Islet precursor cell (in vitro differentiated cells): ENCODE data around the gene SLFN12L.
"Not testable (repeated sequence)": the region's sequence is repeated elsewhere in the genome, so short reads cannot be mapped to it uniquely, and the experiment has no call there.

Experiments used
- DNase-seq: peaks from one replicate; pipeline ENCODE4 v3.0.0-alpha.2; 2018

SLFN12L gene

DNA sequence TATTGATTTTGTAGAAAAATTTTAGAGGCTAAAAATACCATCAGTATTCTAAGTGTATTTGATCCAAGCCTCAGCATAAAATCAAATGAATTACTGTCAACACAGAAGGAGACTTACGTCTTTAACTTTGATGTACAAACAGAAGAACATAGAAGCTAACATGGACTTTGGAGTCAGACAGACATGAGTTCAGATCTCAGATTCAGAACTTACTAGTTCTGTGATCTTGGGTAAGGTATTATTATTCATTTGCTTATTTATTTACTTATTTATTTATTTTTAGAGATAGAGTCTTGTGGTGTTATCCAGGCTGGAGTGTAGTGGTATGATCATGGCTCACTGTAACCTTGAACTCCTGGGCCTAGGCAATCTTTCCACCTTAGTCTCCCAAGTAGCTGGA is 4.0 kb upstream of the SLFN12L start:
- DNase-seq, result no peak

DNA sequence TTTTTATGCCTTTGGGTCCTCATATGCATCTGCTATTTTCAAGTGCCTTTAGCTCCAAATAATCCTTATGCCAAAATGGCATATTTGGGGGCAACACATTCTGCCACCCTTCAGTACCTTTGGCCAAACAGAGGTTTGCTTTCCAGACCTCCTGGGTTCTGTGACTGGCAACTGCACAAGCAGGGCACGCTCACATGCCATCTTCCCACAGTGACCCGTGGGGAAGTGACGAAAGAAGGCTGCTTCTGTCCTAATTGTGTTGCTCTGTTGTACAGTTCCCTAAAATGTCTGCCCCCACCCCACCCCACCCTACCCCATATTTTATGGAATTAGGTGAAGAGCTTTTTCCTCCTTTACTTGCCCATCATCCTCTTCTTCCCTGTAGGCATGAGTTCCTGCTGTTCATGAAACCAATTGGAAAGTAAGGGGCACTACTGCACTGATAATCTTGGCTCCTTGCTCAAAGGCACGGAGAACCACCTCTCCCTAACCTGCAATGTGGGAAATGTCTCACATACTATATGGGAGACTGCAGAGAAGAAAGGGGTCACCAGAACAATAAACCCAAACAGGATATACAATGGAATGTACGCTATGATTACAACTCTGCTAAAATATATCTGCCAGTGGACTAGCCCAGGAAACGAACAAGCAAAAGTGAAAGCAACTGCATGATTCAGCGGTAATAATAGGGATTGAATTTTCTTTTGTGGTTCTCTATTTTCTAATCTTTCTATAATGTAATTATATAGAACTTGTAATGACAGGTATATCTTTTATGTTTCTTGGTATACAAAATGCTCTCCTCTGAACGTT is 3.3 kb upstream of the SLFN12L start:
- no peak for DNase-seq

DNA sequence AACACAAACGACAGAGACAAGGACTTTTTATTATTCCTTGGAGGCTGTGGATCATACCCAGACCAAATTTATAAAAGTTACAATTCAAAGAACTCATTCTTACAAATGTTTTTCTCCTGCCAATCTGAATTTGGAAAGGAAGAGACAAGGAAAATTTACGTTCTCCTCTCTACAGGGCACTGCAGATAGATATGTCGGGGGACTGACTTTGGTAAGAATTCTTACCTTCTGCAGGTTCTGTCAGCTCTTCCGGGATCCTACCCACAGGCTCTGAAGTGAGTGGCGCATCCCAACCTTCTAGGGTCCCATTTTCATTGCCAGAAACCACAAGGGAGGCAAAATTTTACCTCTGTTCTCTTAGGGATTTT is 2.2 kb upstream of the SLFN12L start:
- DNase-seq, result no peak

DNA sequence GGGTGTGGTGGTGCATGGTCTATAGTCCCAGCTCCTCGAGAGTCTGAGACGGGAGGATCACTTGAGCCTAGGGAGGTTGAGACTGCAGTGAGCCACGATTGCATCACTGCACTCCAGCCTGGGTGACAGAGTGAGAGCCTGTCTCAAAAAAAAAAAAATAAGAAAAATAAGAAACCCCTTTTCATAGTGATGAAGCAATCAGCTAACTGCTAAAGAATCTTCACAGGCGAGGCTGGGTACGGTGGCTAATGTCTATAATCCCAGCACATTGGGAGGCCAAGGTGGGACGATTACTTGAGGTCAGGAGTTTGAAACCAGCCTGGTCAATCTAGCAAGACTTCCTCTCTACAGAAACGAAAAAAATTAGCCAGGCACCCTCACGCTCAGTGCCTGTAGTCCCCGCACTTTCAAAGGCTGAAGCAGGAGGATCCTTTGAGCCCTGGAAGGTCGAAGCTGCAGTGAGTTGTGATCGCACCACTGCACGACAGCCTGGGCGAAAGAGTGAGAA is 760 bp downstream of the SLFN12L start:
- no peak for DNase-seq

DNA sequence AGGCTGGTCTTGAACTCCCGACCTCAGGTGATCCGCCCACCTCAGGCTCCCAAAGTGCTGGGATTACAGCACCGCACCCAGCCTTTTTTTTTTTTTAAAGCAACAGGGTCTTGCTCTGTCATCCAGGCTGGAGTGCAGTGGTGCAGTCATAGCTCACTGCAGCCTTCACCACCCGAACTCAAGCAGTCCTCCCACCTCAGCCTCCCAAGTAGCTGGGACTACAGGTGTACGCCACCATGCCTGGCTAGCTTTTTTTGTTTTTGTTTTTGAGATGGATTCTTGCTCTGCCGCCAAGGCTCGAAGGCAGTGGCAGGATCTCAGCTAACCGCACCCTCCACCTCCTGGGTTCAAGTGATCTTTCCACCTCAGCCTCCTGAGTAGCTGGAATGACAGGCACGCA is 2.1 kb downstream of the SLFN12L start:
- not testable (repeated sequence) for DNase-seq

DNA sequence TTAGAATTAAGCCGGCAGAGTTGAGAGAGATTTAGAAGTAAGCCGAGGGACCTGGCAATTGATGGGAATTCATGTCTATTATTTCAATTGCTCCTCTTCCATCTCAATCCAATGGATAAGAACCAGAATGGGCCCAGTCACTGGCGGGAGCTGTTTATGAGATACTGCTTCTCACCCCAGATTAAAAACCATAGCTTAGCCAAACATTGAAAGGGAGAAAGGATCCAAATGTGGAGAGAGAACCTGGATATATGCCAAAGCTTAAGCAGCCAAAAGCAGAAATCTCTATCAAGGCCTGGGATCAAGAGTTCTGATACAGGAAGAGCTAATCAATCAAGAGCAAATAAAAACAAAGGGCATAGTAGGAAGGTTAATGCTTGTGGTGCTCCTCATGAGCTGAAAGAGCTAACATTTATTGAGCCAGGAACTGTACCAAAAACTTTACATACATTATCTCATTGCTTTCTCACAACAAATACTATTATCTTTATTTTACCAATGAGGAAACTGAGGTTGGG is 2.8 kb downstream of the SLFN12L start:
- no peak for DNase-seq

DNA sequence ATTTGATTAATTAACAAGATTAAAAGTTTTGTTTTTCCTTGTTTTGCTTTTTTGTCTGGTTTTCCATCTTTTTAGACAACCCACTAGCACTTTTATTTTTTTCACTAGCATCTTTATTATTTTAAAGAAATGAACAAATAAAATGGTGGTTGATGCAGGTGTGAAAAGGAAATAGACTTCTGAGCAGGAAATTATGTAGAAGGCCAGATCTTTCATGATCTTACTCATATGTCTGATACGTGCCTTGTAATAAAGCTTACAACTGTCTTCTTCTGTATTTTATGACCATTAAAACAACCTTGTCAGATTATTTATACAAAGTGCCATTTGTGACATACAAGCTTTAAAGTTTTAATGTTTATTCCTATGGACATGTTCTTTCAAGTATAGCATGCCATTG is 6.3 kb downstream of the SLFN12L start:
- no peak for DNase-seq

DNA sequence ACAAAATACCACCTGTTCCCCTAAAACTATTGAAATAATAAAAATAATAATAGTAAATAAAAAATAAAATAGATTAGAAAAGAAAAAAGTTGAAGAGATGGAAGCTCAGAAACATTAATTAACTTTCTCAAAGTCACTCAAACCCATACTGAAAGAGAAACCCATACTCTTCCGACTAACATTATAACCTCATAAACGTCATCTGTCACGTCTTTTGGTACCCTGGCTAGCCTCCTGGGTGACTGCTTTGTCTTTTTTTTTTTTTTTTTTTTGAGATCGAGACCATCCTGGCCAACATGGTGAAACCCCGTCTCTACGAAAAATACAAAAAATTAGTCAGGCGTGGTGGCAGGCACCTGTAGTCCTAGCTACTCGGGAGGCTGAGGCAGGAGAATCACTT is 7.6 kb downstream of the SLFN12L start:
- no peak for DNase-seq

DNA sequence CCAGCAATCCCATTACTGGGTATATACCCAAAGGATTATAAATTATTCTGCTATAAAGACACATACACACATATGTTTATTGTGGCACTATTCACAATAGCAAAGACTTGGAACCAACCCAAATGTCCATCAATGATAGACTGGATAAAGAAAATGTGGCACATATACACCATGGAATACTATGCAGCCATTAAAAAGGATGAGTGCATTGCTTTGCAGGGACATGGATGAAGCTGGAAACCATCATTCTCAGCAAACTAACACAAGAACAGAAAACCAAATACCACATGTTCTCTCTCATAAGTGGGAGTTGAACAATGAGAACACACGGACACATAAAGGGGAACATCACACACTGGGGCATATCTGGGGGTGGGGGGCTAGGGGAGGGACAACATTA is 8.2 kb downstream of the SLFN12L start:
- DNase-seq, result not testable (repeated sequence)

DNA sequence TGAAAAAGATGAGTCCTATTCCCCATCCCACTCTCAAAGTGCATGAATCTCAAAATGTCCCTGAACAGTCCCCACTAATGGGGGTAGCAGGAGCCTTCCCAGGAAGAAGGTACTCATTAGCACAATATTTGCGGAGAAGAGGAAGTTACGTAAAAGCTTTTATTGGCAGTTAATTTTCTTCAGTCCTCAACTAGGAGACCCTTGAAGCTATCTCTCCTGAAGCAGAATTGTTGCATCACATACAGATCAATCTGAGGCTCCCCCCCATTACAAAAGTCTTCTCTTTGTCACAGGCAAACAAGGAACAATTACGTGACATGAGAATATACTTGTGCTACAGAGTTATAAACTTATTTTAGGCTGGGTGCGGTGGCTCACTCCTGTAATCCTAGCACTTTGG is 14.2 kb downstream of the SLFN12L start:
- DNase-seq, result no peak

DNA sequence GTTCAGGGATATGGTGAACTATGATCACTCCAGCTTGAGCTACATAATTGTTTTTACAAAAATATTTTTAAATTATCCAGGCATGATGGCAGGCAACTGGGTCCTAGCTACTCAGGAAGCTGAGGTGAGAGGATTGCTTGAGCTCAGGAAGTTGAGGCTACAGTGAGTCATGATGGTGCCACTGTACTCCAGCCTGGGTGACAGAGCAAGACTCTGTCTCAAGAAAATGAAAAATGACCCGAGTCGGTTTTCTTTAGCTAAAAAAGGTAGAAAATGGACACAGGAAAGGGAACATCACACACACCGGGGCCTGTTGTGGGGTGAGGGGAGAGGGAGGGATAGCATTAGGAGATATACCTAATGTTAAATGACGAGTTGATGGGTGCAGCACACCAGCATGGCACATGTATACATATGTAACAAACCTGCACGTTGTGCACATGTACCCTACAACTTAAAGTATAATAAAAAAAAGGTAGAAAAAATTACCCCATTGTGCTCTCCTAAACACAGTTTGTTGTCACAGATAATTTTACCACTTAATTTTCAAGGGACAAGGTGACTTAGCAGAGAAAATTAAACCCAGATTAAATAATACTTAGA is 15.7 kb downstream of the SLFN12L start:
- not testable (repeated sequence) for DNase-seq

DNA sequence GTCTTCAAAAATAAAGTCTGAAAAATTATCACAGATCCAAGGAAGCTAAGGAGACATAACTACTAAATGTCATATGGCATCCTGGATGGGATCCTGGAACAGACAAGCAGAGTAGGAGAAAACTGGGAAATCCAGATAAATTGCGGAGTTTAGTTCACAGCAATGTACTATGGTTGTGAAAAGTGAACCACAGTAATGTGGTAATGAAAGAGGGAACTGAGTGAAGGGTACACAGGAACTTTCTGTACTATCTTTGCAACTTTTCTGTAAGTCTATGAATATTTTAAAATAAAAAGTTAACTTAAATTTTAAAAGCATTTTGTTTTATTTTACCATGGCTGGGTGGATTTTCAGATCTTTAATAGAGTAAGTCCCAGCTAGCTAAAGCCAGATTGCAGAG is 16.3 kb downstream of the SLFN12L start:
- DNase-seq, result no peak

DNA sequence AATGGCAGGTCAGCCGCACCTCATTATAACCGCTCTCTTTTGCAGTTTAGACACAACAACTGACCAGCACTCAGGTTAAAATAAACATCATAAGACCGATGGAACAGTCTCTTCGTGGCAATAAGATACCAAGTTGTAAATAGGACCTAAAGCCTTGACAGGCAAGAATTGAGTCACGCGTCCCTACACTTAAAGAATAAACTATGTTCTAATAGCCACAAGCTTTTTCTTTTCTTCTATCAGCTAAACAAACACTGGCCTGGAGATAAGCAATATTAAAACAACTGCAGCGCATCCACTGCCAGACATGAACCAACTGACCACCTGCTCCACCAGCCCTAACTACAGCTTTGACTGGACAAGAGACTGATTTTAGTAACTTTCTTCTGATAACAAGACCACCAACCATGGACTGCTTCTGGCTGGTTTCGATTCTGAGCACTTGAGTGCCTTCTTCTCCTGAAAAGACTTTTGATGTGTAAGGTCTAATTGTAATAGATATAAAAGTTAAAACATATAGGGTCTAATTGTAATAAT is 17.5 kb downstream of the SLFN12L start:
- no peak for DNase-seq

DNA sequence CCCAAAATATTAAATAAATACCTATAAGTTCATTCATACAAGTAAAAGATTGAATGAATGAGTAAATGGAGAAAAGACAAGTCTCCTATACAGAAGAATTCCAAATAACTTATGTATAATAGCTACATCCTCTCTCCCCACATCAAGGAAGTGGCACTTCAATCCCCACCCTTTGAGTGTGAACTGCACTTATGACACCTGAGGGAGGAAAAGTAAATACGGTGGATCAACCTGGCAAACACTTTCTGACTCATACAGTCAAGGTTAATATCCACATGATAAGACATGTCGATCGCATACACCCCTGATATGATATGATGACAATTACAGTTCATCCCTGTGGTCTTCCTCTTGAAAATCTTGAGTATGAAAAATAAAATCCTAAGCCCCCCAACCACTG is 18.0 kb downstream of the SLFN12L start:
- no peak for DNase-seq

DNA sequence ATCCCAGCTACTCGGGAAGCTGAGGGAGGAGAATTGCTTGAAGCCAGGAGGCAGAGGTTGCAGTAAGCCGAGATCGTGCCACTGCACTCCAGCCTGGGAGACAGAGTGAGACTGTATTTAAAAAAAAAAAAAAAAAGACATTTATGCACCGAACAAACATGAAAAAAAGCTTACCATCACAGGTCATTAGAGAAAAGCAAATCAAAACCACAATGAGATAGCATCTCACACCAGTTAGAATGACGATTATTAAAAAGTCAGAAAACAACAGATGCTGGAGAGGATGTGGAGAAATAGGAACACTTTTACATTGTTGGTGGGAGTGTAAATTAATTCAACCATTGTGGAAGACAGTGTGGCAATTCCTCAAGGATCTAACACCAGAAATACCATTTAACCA is 19.0 kb downstream of the SLFN12L start:
- not testable (repeated sequence) for DNase-seq

DNA sequence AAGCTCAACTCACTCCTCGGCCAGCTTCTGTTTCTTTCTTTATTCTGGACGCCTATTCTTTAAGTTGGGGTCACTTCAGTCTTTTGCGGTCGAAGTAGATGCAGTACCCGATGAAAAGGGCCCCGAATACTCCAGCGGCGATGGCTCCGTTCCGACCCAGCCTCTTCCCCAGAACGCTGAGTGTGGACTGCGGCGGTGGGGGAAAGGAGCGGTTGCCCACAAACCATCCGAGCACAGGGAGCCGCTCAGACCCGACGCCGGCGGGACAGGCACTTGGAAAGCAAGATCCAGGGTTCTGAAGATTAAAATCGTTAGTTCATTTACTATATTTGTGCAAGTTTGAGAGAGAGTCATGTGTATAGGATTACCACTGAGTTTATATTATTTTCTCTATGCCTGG is 22.5 kb downstream of the SLFN12L start:
- DNase-seq, result no peak

DNA sequence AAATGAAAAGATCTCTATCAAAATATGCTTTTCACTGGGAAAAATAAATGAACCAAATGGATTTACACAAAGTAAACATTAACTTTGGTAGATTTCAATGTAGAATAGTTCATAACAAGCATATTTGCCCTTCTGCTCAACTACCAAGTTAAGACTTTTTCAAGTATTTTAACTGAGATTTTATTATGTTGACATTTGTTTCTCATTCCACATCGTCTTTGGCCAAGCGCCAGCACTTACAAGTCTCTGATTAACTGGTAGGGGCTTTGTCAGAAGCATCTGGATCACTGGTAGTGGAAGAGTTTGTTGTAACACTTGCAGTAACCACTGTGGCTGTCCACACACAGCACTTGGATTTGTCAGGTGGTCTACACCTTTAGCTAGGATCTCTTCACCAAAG is 22.9 kb downstream of the SLFN12L start:
- no peak for DNase-seq

DNA sequence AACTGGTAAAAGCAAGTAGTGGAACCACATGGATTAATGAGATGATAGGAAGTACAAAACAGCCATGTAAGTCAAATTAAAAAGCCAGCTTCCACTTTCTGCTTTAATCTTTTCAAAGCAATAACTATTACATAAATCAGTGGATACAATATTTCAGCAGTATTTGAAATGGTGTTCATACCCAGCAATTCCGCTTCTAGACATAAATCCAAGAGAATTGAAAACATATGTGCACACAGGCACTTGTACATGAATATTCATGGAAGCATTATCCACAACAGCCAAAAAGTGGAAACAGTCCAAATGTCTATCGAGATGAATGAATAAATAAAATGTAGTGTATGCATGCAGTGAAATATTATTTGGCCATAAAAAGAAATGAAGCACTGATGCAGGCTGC is 27.4 kb downstream of the SLFN12L start:
- DNase-seq, result no peak

DNA sequence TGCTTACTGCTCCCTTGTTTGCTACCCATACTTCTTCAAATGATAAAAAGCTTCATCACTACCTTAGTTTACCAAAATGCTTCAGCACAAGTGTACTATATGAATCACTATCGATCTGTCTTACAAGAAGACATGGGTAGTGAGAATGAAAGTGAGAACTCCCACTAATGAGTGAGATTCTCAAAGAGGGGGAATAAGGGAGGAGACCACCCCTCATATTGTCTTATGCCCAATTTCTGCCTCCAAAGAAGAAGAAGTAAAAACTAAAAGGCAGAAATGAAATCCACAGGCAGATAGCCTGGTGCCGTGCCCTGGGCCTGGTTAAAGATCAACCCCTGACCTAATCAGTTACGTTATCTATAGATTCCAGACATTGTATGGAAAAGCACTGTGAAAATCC is 29.8 kb downstream of the SLFN12L start:
- DNase-seq, result not testable (repeated sequence)

DNA sequence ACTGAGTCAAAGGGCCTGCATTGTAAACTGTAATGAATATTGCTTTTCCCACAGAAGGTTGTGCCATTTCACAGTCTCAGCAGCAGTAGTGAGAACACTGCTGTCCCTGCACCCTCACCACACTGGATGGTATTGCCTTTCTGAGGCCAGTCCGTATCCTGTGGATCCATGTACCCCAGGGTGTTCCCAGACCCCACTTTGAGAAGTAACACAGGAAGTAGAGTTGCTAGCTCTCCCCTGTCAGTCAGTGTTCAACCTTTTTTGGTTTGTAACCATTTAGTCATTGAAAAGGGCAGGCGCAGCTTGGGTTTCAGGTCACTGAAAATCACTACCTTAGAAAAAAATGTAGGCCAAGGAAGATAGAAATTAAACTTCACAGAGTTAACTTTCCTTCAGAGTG is 37.9 kb downstream of the SLFN12L start:
- DNase-seq, result no peak

DNA sequence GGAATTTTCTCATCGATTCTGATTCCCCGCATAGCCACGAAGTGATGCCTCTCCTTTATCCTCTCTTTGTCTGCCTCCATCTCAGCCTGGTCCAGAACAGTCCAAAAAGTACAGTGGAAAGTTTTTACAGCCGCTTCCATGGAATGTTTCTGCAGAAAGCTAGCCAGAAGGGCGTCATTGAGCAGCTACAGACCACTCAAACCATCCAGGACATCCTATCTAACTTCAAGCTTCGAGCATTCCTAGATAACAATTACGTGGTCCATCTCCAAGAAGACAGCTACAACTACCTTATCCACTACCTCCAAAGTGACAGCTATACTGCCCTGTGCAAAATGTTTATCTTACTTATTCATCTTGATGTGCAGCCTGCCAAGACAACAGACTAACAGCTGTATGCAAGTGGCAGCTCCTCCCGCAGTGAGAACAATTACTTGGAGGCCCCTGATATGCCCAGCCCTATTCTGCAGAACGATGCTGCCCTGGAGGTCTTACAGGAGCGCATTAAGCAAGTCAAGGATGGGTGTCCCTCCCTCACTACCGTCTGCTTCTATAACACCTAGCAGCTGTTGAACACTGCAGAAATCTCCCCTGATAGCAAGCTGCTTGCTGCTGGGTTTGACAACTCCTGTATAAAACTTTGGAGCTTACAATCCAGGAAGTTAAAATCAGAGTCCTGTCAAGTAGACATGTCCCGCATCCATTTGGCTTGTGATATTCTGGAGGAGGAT is 38.9 kb downstream of the SLFN12L start:
- DNase-seq, result no peak

DNA sequence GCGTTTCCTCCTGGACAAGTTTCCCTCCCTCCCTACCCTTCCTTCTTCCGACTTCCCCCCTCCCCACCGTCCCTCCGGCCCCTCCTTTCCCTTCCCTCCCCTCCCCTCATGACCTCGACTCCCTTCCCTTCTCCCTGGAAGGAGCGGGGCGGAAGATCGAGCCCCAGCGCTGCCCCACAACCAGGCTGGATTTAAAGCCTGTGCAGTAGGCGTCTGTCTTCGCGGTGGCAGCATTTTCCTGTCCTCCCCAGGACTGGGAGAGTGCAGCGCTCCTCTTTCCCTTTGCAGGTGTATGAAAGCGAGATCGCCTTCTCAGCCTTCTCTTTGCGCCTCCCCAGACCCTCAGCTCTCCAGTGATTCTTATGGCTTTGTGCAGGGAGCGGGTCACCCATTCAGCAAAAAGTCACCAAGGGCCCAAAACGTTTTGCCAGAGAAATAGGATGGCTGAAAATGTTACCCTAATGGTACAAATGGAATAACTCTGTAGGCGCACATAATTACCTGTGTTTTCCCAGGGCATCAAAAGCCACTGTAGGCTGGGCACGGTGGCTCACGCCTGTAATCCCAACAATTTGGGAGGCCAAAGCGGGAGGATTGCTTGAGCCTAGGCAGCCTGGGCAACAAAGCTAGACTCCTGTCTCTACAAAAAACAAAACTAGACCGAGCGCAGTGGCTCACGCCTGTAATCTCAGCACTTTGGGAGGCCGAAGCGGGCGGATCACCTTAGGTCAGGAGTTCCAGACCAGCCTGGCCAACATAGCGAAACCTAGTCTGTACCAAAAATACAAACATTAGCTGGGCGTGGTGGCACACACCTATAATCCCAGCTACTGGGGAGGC is 40.8 kb downstream of the SLFN12L start:
- no peak for DNase-seq

DNA sequence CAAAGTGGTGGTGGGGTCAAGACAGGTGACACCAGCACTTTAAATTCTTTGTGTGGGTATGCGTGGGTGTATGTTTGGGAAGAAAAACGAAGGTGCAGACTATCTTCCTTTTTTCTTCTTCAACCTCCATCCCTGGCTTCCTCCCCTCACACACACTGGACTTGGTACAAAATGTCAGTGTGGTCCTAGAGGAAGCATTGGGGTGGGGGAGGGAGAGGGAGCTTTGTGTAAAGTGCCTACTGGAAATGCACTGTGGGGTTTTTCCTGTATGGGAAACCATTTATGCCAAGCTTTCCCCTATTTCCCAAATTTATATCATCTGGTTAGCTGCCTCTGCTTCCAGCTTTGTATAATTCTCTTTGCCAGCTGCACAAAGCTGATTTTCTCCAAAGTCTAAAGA is 44.4 kb downstream of the SLFN12L start:
- no peak for DNase-seq
